SHP77 treated with DMSO at 0.1 percent for 48 hours (cell line): ENCODE data around the gene CLTCL1.
"Not testable (repeated sequence)": the region's sequence is repeated elsewhere in the genome, so short reads cannot be mapped to it uniquely, and the experiment has no call there.

Experiments
- DNase-seq: peaks from one replicate; lab custom pipeline; 2025; lab: John Stamatoyannopoulos, UW

The CLTCL1 gene

DNA sequence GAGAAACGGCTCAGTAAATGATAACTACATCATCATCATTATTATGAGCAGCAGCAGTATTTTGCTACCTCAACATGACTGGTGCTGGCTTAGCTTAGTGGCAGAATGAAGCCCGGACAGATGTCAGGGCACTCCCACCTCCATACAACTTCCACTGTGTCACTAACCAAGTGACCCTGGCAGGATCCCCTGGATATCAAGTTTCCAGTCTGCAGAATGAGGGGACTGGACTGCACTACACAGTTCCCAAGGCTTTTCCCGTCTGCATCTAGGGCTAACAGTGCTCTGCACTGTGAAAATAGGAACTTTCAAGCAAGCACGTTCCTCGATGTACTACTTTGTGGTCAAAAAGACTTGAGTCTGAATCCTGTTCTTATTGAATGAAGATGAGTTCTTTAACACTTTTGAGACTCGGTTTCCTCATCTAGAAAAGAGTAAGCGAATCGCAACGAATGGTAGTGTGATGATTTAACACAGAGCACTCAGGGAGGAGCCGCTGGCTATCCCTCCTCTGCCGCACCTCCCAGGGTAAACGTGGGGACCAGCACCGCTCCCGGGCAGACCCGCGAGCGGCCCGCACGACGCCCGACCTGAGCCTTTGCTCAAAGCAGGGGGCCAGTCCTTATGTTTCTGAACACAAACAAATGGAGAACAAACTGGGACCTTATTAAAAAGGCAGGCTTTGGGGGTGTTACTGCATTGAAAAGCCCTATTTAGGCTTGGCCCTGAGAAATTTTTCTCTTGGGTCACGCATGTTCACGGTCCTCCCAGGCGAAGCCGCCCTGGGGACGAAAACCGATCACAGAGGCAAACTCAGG is 910 bp downstream of the CLTCL1 start:
- DNase-seq: no peak

DNA sequence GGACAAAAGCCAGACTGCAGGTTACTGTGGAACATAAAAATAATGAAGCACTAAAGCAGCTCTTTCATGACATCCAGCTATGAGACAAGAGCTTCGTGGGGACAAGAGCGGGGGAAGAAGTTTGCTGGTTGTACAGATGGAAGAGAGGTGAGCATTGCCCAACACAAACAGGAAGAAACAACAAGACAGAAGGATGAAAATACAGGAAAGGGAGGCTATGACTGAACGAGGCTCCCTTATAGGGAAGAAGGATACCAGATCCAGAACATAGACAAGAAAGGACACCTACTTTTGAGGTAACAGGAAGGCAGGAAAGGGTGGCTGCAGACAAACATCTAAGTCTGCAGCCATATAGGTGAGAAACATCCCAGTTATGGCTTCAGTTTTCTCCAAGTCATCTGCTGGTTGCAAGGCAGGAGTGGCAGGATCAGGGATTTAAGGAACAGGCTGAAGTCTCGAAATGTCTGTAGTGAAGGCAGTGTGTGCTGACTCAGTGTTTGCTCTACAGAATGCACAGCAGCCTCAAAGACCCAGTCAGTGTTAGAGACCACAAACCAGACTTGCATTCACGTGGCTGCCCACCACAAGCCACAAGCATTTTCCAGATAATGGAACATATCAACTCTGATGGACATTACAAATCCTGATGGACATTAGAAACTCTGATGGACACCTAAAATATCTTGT is 1.9 kb downstream of the CLTCL1 start:
- no peak for DNase-seq

DNA sequence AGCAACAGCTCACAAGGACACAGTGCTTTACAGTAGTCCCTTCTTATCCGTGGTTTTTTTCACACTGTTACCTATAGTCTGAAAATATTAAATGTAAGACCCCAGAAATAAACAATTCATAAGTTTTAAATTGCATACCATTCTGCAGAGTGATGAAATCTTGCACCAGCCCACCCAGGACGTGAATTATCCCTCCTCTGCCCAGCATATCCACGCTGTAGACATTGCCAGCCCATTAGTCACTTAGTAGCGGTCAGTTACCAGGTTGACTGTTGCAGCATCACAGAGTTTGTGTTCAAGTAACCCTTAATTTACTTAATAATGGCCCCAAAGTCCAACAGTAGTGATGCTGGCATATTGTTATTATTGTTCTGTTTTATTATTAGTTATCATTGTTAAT is 3.6 kb downstream of the CLTCL1 start:
- DNase-seq: no peak

DNA sequence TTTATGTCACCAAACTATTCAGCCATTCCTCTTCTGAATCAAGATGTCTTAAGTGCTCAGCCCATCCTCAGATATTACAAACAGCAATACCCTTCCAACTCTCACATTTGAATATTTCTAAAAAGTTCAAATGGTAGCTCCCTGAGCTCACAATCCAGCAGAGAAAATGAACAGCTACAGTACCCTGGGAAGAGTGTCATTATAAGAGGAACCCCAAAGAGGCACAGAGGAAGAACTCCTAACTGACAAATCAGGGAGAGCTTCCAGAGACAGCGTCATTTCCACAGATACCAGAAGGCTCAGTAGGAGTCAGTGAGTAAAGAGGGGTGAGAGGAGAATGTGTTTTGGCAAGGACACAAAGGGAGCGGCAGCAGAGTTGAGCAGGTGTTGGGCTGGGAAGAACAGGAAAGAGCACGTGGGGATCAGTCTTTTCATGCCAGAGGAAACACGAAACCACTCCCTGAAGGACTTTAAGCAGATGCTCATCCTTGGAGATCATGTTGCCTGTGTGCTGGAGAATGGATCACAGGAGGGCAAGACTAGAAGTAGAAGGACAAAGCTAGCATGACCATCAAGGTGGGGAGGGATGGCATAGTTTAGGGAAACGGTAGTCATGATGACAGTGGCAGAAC is 4.3 kb downstream of the CLTCL1 start:
- DNase-seq: peak; percentile 91

DNA sequence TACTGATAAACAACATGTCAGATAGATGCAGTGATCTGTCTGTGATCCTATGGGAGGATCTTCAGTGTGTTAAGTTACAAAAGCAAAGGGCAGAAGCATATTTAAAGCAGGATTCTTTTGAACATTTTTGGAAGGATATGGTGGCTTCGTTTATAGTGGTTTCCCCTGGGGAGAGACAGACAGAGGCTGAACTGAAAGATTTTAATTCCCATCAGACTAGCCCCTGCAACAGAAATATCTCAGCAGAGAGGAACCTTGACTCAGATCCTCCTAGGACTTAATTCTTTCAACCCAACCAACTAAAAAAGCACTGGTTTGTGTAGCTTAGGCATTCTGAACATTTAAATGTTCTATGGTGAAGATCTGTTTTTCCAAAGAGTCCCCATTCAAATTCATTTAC is 5.7 kb downstream of the CLTCL1 start:
- DNase-seq: no peak

DNA sequence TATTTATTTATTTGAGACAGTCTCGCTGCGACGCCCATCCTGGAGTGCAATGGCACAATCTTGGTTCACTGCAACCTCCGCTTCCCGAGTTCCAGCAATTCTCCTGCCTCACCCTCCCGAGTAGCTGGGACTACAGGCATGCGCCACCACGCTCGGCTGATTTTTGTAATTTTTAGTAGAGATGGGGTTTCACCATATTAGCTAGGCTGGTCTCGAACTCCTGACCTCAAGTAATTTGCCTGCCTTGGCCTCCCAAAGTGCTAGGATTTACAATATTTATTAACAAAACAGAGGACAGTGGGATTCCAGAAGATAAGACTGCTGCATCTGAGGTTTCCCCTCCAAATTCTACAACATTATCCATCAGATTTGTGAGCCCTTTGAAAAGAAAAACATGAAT is 12.4 kb downstream of the CLTCL1 start:
- DNase-seq: not testable (repeated sequence)

DNA sequence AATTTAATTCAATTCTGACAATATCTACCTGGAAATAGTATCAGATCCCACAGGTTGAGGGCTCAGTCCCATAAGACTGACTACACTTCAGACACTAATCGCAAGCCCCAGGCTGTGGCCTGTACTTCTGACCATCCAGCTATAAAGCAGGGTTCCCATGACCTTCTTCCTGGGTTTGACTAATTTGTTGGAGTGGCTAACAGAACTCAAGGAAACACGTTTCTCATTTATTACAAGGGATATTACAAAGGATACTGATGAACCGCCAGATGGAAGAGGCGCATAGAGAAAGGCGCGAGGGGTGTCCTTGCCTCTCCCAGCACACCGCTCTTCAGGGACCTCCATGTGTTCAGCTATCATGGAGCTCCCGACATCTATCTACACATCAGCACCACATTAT is 13.7 kb downstream of the CLTCL1 start:
- no peak for DNase-seq

DNA sequence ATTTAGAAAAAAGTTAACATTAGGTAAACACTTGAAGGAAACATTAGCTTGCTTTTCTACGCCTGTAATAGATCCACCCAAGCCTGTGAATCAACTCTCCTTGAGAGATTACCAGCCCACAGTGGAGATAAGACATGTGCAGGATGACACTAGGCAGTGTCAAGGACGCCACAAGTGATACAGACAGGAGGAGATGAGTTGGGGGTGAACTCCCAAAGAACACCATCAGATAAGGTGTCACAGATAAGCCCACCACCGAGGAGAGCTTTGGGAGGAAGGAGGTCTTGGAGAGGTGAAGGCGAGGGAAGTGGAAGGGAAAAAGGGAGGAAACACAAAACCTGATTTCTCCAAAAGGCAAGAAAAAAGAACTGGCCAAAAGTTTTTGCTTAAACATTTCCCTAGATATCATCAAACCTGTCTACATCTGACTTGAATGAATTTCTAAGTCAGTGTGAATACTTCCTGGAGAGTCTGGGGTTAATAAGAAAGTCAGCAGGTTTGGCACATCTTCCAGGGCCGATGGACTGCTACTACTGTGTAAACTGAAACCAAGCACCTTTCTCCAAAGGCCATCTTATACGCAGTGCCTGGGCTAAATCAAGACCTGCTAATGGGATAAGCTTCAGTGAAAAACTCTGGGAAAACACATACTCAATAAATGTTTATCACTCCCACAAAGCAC is 15.5 kb downstream of the CLTCL1 start:
- no peak for DNase-seq

DNA sequence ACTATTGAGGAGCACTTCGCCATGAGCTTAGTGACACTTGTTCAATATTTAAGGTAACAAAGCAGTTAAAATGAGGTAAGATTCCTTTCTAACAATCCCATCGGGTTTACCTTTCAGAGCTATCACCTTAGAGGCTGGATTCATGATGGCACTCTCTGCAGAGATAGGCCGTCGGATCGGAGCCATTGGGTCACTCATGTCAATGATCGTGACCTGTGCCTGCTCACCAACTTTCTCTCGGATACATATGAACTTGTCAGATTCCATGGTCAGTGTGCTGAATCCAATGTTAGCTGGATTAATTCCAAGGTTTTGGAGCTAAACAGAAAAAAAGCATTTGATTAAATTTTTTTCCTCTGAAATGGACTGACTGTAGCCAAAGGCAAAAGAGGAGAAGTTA is 16.0 kb downstream of the CLTCL1 start:
- DNase-seq: no peak

DNA sequence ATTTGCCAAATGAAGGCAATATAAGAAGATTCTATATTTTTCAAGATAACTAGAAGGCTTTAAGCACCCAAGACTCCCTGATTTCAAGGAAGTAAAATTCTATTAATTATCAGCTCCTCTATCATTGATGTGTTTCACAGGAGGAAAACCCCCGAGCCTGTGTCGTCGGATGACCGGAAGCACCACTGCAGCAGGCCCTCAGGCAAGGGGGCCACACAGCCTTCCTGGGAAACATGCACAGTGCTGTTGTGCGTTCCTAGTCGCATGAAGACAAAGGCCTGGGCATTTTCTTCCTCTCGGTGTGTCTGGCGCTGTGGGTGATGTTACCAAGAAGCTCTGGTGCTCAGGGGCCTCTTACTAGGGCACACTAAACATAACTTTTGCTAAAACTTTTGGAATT is 16.4 kb downstream of the CLTCL1 start:
- DNase-seq: no peak

DNA sequence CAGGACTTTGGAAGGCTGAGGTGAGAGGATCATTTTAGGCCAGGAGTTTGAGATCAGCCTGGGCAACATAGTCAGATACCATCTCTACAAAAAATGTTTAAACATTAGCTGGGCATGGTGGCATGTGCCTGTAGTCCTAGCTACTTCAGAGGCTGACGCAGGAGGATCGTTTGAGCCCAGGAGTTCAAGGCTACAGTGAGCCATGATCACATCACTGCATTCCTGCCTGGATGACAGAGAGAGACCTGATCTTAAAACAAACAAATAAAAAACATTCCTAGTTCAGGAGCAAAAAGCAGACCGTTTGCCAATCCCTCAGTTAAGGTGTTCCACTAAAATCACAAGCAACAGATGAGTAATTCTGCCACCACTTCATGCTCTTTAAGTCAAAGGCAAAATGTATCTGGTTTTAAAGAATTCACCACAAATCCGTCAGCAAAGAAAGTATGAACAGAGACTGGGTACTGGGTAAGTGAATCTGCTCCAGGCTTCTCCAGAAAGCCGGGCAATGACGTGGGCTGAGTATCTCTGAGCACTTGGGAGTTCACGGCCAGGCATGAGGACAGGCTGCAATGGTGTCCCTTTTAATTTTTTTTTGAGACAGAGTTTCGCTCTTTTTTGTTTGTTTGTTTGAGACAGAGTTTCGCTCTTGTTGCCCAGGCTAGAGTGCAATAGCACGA is 19.5 kb downstream of the CLTCL1 start:
- DNase-seq: no peak

DNA sequence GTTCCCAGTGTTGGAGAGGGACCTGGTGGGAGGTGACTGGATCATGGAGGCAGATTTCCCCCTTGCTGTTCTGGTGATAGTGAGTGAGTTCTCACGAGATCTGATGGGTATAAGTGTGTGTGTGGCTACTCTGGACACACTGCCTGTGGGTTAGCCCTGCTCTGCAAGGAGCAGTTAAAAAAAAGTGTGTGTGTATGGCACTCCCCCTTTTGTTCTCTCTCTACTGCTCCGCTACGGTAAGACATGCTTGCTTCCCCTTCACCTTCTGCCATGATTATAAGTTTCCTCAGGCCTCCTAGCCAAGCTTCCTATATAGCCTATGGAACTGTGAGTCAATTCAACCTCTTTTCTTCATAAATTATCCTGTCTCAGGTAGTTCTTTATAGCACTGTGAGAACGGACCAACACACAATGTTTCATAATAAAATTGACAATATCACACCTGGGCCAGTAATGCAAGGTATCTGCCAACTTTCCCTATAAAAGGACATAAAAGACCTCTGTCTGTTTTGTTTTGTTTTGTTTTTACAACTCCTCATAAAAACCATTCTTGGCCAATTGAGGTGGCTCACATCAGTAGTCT is 20.2 kb downstream of the CLTCL1 start:
- DNase-seq: no peak

DNA sequence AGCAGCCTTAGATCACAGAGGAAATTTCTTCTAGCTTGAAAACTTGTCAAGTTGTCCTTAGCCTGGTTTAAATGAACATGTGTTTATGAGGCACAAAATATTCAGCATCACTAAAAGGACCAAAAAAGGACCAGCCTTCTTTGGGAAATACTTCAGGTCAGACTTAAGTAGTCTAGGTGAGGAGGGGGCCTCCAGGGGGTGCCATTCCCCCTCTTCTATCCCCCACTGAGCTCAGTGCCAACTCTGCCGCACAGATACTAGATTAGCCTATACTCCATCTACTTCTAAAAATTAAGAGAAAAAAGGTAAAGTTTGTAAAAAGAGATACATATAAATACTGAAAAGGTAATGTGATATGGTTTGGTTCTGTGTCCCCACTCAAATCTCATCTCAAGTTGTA is 20.6 kb downstream of the CLTCL1 start:
- no peak for DNase-seq

DNA sequence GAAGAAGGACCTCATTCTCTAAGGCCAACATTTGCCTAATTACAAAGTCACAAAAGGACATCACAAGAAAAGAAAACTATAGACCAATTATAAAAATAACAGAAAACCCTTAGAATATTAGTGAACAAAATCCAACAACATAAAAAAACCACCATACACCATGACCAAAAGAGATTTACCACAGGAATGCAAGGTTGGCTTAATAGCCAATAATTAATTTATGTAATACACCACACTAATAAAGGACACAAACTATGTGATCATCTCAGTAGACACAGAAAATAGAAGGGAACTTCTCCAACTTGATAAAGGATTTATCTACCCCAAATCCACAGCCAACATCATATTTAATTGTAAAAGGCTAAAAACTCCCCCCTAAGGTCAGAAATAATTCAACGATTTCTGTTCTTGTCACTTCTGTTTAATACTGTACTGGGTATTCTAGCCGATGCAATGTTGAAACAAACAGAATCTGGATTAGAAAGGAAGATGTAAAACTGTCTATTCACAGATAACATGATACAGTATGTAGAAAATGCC is 24.9 kb downstream of the CLTCL1 start:
- no peak for DNase-seq

DNA sequence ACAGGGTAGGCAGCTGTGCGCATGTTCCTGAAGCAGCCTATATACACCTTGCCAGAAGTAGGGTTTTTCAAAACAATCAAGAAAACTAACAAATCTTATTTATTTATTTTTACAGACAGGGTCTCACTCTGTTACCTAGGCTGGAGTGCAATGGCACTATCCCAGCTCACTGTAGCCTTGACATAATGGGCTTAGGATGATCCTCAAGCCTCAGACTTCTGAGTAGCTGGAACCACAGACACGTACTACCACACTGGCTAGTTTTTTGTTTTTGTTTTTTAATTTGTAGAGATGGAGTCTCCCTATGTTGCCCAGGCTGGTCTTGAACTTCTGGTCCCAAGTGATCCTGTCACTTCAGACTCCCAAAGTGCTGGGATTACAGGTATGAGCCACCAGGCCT is 25.7 kb downstream of the CLTCL1 start:
- no peak for DNase-seq

DNA sequence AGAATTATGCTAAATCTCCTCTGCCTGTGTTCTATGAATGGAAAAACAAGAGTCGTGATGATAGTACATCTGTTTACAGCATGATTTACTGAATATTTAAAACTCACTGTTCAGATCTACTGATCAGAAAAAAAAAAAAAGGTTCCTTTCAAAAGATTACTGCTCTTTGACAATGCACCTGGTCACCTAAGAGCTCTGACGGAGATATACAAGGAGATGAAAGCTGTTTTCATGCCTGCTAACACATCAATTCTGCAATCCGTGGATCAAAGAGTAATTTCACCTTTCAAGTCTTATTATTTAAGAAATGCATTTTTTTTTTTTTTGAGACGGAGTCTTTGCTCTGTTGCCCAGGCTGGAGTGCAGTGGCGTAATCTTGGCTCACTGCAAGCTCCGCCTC is 30.7 kb downstream of the CLTCL1 start:
- no peak for DNase-seq

DNA sequence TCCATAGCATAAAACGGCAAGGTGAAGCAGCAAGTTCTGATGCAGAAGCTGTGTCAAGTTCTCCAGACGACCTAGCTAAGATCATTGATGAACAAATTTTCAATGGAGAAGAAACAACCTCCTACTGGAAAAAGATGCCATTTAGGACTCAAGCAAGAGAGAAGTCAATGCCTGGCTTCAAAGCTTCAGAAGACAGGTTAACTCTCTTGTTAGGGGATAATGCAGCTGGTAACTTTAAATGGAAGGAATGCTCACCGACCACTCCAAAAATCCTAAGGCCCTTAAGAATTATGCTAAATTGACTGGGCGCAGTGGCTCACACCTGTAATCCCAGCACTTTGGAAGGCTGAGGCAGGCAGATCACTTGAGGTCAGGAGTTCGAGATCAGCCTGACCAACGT is 31.3 kb downstream of the CLTCL1 start:
- no peak for DNase-seq

DNA sequence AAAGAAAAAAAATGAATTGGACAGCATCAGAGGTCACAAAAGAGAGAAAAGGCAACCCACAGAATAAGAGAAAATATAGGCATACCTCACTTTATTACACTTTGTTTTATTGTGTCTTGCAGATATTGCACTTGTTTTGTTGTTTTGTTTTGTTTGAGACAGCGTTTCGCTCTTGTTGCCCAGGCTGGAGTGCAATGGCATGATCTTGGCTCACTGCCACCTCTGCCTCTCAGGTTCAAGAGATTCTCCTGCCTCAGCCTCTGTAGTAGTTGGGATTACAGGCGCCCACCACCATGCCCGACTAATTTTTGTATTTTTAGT is 32.6 kb downstream of the CLTCL1 start:
- DNase-seq: not testable (repeated sequence)

DNA sequence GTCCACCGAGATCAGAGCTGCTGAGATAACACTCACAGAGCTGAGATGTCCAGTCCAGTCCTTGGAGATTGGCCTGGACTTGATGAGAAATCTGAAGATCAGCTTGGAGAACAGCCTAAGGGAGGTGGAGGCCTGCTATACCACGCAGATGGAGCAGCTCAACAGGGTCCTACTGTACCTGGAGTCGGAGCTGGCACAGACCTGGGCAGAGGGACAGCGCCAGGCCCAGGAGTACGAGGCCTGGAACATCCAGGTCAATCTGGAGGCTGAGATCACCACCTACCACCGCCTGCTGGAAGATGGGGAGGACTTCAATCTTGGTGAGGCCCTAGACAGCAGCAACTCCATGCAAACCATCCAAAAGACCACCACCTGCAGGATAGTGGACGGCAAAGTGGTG is 33.1 kb downstream of the CLTCL1 start:
- DNase-seq: no peak

DNA sequence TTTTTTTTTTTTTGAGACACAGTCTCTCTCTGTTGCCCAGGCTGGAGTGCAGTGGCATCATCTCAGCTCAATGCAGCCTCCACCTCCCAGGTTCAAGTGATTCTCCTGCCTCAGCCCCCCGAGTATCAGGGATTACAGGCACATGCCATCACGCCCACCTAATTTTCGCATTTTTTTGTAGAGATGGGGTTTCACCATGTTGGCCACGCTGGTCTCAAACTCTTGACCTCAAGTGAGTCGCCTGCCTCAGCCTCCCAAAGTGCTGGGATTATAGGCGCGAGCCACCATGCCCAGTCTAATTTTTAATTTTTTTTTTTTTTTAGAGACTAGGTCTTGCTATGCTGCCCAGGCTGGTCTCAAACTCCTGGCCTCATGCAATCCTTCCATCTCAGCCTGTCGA is 35.2 kb downstream of the CLTCL1 start:
- DNase-seq: not testable (repeated sequence)

DNA sequence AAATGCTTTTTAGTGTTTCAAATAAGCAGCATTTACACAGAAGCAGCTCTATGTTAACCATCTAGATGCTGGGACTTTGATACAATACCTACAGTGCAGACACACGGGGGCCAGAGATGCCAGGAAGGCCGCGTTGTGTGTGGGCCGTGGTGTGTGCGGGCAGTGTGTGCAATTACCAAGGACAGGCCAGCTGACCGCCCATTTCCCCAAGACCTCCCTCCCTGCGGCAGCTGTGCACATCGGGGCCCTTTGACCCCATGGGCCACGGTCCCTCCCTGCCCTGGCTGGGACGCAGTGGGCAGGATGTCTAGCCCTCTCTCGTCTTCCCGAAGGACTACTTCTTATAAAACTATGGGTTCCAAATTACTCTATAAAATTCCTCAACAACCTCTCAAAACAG is 38.4 kb downstream of the CLTCL1 start:
- DNase-seq: no peak
